ENCODE data around the gene VKORC1. TPM values are rescaled to one million over a fixed set of nuclear protein-coding genes. Genes with fewer than 3 reads are reported as not detected.

The VKORC1 gene
- total and polyA plus RNA-seq, 2 of the 8 experiments (the other 6 are each of a cell fraction or from before 2014, with no cell fraction given) = 84.1 to 483 TPM

- no peak overlapping the region for H3K23ac ChIP-seq (ENCODE audit: insufficient read length)
- POLR2A ChIA-PET (ENCODE audit: partially characterized antibody) = no interaction called here
- no peak overlapping the region for H4K5ac ChIP-seq (ENCODE audit: insufficient read length, low read depth, low read length)
- CTCF ChIA-PET (ENCODE audit: partially characterized antibody) = interaction anchor here (1.0 to 1.1 kb wide), 2 partner anchors 9 to 10 kb away, joined by 3 read pairs; no protein-coding TSS in a partner anchor
- no peaks in the 10 kb centered on the region for H3K27me3 ChIP-seq (replicated peaks in 1 of 4; ENCODE audit: control insufficient read depth in 3 of 4, extremely low read depth in 1 of 4, insufficient read depth in 3 of 4, low read length in 3 of 4)
- H2BK120ac ChIP-seq (replicated peaks; ENCODE audit: low read depth, low read length) = no peak overlapping the region
- FAIRE-seq = no peak
- no peaks in the 10 kb centered on the region for H3K36me3 ChIP-seq (ENCODE audit: control insufficient read depth in 2 of 4, insufficient read depth in 4 of 4, low read length in 3 of 4)
- no peak overlapping the region for H3K27ac ChIP-seq (ENCODE audit: low read depth, low read length)
- H3K9ac ChIP-seq (replicated peaks in 1 of 4; ENCODE audit: extremely low read depth in 1 of 4, low read depth in 3 of 4, low read length in 3 of 4) = no peak overlapping the region
- H4K91ac ChIP-seq (replicated peaks; ENCODE audit: insufficient read length, low read length) = no peak overlapping the region
- H3K4me2 ChIP-seq (ENCODE audit: insufficient read depth in 1 of 2, low read depth in 2 of 2, low read length in 2 of 2) = no peak overlapping the region
- no peak for TF ChIP-seq SIRT6 (IDR thresholded peaks at IDR 0.05; ENCODE audit: low read length)
- TF ChIP-seq GTF2F1 (IDR thresholded peaks at IDR 0.05; ENCODE audit: borderline replicate concordance, low read depth, low read length) = no peak
- no peak for TF ChIP-seq SP2 (IDR thresholded peaks at IDR 0.05; ENCODE audit: low read length)
- no peak for TF ChIP-seq JUND (IDR thresholded peaks at IDR 0.05; ENCODE audit: low read length)
- no peak for TF ChIP-seq EZH2 (IDR thresholded peaks at IDR 0.05; ENCODE audit: low read depth, low read length, severe bottlenecking)
- H2BK20ac ChIP-seq (ENCODE audit: low read length) = no peak overlapping the region
- H3K23me2 ChIP-seq (ENCODE audit: low read depth, low read length) = no peaks in the 10 kb centered on the region; the same call in 1 of the 2 replicates
- no peak overlapping the region for H3K4me3 ChIP-seq (ENCODE audit: extremely low read depth in 1 of 4, insufficient read depth in 2 of 4, low read depth in 3 of 4, low read length in 4 of 4)
- 86% methylated on average over 2 of the region's 2 CpGs; no CpG with 5 or more reads in 1 of the 2 experiments for WGBS, 2 experiments (ENCODE audit: extremely low coverage in 1 of 2, insufficient coverage in 1 of 2, insufficient read length in 1 of 2, insufficient replicate concordance in 2 of 2, low coverage in 1 of 2, low lambda C conversion rate in 2 of 2, missing lambda C conversion rate in 1 of 2)
- H3K4ac ChIP-seq (replicated peaks; ENCODE audit: insufficient read length, low read depth, low read length) = no peak overlapping the region
- no peaks in the 10 kb centered on the region for H3K79me1 ChIP-seq (ENCODE audit: low read depth, low read length)
- no peak overlapping the region for H2BK15ac ChIP-seq (ENCODE audit: low read length)
- no peak overlapping the region for H4K8ac ChIP-seq (ENCODE audit: extremely low read depth, insufficient read depth, low read length)
- no peak overlapping the region for H2AK5ac ChIP-seq (ENCODE audit: low read depth, low read length)
- H2BK5ac ChIP-seq (ENCODE audit: low read depth, low read length) = no peak overlapping the region
- H3K56ac ChIP-seq (replicated peaks; ENCODE audit: insufficient read length, low read depth, low read length) = no peak overlapping the region
- H3K18ac ChIP-seq (ENCODE audit: extremely low read depth, low read length) = no peak overlapping the region
- H4K20me1 ChIP-seq (replicated peaks in 1 of 2; ENCODE audit: control insufficient read depth in 1 of 2, insufficient read depth in 2 of 2, low read length in 2 of 2) = no peaks in the 10 kb centered on the region
- peaks cover 0 to 4% (median 0%) of the 10 kb centered on the region in 4 experiments; a peak in 2 of 7 replicates for H3K4me1 ChIP-seq (replicated peaks in 1 of 4; ENCODE audit: control insufficient read depth in 3 of 4, insufficient read depth in 4 of 4, low read length in 3 of 4)
- no peak overlapping the region for H3K14ac ChIP-seq (ENCODE audit: insufficient read length)
- H3K79me2 ChIP-seq (ENCODE audit: control insufficient read depth in 1 of 2, insufficient read depth in 2 of 2, low read length in 2 of 2) = no peaks in the 10 kb centered on the region
- no peak overlapping the region for H2BK12ac ChIP-seq (ENCODE audit: low read depth, low read length)
- no peaks in the 10 kb centered on the region for H3K9me3 ChIP-seq (ENCODE audit: insufficient read depth in 2 of 2, low read depth in 1 of 2, low read length in 1 of 2)
- DNase-seq (ENCODE audit: low read depth in 1 of 2, low spot score in 2 of 2) = no peak
- H2AFZ ChIP-seq (ENCODE audit: low read length) = no peak overlapping the region
Observed at GRCh38 chr16:31052114-31052513, 42.5 kb downstream of the VKORC1 start.
